Glutamatergic neuron (in vitro differentiated cells): ENCODE results near the gene POU2F1. TPM values are rescaled to one million over a fixed set of nuclear protein-coding genes. Genes with fewer than 3 reads are reported as not detected.

Source experiments
- DNase-seq: peaks from one replicate; pipeline ENCODE4 v3.0.0; 2022
- H3K27ac Mint-ChIP-seq: one replicate; pipeline ENCODE4 v1.8.0; 2020; ENCODE audit warnings: mild to moderate bottlenecking, mixed read lengths, inconsistent platforms; ENCODE audit not compliant: unreplicated experiment
- H3K27me3 Mint-ChIP-seq: one replicate; pipeline ENCODE4 v1.8.0; 2020; ENCODE audit warnings: mild to moderate bottlenecking, moderate library complexity, mixed read lengths, inconsistent platforms; ENCODE audit not compliant: unreplicated experiment
- H3K36me3 Mint-ChIP-seq: one replicate; pipeline ENCODE4 v1.8.0; 2020; ENCODE audit warnings: mild to moderate bottlenecking, mixed read lengths, inconsistent platforms; ENCODE audit not compliant: unreplicated experiment
- H3K4me1 Mint-ChIP-seq: one replicate; pipeline ENCODE4 v1.8.0; 2020; ENCODE audit warnings: mild to moderate bottlenecking, low read depth, mixed read lengths, inconsistent platforms; ENCODE audit not compliant: unreplicated experiment
- H3K4me3 Mint-ChIP-seq: one replicate; pipeline ENCODE4 v1.8.0; 2020; ENCODE audit warnings: mild to moderate bottlenecking, mixed read lengths, inconsistent platforms; ENCODE audit not compliant: unreplicated experiment
- H3K9me3 Mint-ChIP-seq: one replicate; pipeline ENCODE4 v1.8.0; 2020; ENCODE audit warnings: mild to moderate bottlenecking, moderate library complexity, mixed read lengths, inconsistent platforms; ENCODE audit not compliant: unreplicated experiment
- CTCF ChIP-seq: fragments of 200-600 bp; sonication (generic); IDR thresholded peaks from one replicate; pipeline ENCODE4 v1.5.0; 2021; ENCODE audit not compliant: partially characterized antibody, unreplicated experiment
- total RNA-seq: library from RNA; stranded (reverse); fragmentation: NEBNext Ultra II Directional; extraction: Animal tissue kit (Norgen Biotek cat#: 25700); gene quantifications from one replicate; pipeline ENCODE4 v1.2.1, GENCODE V29; 2021; ENCODE audit not compliant: unreplicated experiment

Gene POU2F1
- total RNA-seq, 1 donor from 2014 or later, result 37.7 TPM

GRCh38 chr1:167333703-167334102 lies 113.0 kb downstream of the POU2F1 start:
- Mint-ChIP-seq H3K4me1 (peaks cover 5% of the 10 kb centered on the region), H3K36me3 (peaks cover 8% of the 10 kb centered on the region), H3K27ac (no peak overlapping the region), H3K27me3 (no peaks in the 10 kb centered on the region), H3K4me3 (no peak overlapping the region), H3K9me3 (peaks cover 5% of the 10 kb centered on the region)
- no peak for DNase-seq
- no peak for TF ChIP-seq CTCF

GRCh38 chr1:167339405-167339804 lies 118.7 kb downstream of the POU2F1 start:
- Mint-ChIP-seq H3K4me3 (no peak overlapping the region), H3K4me1 (peaks cover under 1% of the 10 kb centered on the region), H3K9me3 (peaks cover 5% of the 10 kb centered on the region), H3K27ac (no peak overlapping the region), H3K36me3 (peaks cover 8% of the 10 kb centered on the region), H3K27me3 (no peaks in the 10 kb centered on the region)
- DNase-seq, result no peak
- TF ChIP-seq CTCF, result no peak

GRCh38 chr1:167342846-167343245 lies 122.2 kb downstream of the POU2F1 start:
- H3K36me3 Mint-ChIP-seq, result no peaks in the 10 kb centered on the region
- DNase-seq, result no peak
- no peak overlapping the region for H3K4me3 Mint-ChIP-seq
- no peaks in the 10 kb centered on the region for H3K27me3 Mint-ChIP-seq
- H3K9me3 Mint-ChIP-seq, result no peaks in the 10 kb centered on the region
- peaks cover 4% of the 10 kb centered on the region for H3K4me1 Mint-ChIP-seq
- TF ChIP-seq CTCF, result no peak
- H3K27ac Mint-ChIP-seq, result no peak overlapping the region

- no peaks in the 10 kb centered on the region for H3K36me3 Mint-ChIP-seq
- DNase-seq, result no peak
- H3K9me3 Mint-ChIP-seq, result no peaks in the 10 kb centered on the region
- TF ChIP-seq CTCF, result no peak
- no peak overlapping the region for H3K27ac Mint-ChIP-seq
- H3K4me1 Mint-ChIP-seq, result peaks cover 4% of the 10 kb centered on the region
- no peaks in the 10 kb centered on the region for H3K27me3 Mint-ChIP-seq
- H3K4me3 Mint-ChIP-seq, result no peak overlapping the region
Measured at GRCh38 chr1:167344112-167344511, 123.4 kb downstream of the POU2F1 start.

- Mint-ChIP-seq H3K4me3 (no peak overlapping the region), H3K27me3 (no peaks in the 10 kb centered on the region), H3K36me3 (no peaks in the 10 kb centered on the region), H3K4me1 (peaks cover 4% of the 10 kb centered on the region), H3K27ac (no peak overlapping the region), H3K9me3 (no peaks in the 10 kb centered on the region)
- no peak for DNase-seq
- no peak for TF ChIP-seq CTCF
Measured at GRCh38 chr1:167344615-167345385, 124.1 kb downstream of the POU2F1 start.
